SK-N-SH (cell line): ENCODE results near the gene OTUB1.

Experiments
- CTCF ChIP-seq: fragments of 200-600 bp; sonication (generic); IDR thresholded peaks from 2 replicates; pipeline ENCODE4 v1.6.1; 2017; ENCODE audit warnings: antibody characterized with exemption, mild to moderate bottlenecking, moderate library complexity
- EP300 ChIP-seq, 2 experiments: IDR thresholded peaks; 2 replicates each; pipeline versions ENCODE4 v1.4.0 to v1.6.1; 2012; ENCODE audit warnings: borderline replicate concordance in 1 of 2, low read depth in 1 of 2, low read length in 1 of 2
- MAX ChIP-seq: IDR thresholded peaks from 2 replicates; pipeline ENCODE4 v1.4.0; 2012; ENCODE audit warnings: low read depth
- REST ChIP-seq: IDR thresholded peaks from 2 replicates; pipeline ENCODE4 v1.6.1; 2012; ENCODE audit warnings: mild to moderate bottlenecking, low read depth, low read length, moderate library complexity
- TAF1 ChIP-seq: IDR thresholded peaks from 2 replicates; pipeline ENCODE4 v1.6.1; 2012; ENCODE audit warnings: low read depth, mild to moderate bottlenecking, low read length, moderate library complexity, borderline replicate concordance

- TF ChIP-seq MAX: no peak
- TF ChIP-seq EP300 (IDR thresholded peaks at IDR 0.05; ENCODE audit: borderline replicate concordance in 1 of 2, low read depth in 1 of 2, low read length in 1 of 2): no peak
- TF ChIP-seq TAF1: no peak
- no peak for TF ChIP-seq REST
- no peak for TF ChIP-seq CTCF
Observed at GRCh38 chr11:63993993-63994392, 7.8 kb downstream of the OTUB1 start.
